ENCODE results near the gene SPATA19.

Gene SPATA19

DNA sequence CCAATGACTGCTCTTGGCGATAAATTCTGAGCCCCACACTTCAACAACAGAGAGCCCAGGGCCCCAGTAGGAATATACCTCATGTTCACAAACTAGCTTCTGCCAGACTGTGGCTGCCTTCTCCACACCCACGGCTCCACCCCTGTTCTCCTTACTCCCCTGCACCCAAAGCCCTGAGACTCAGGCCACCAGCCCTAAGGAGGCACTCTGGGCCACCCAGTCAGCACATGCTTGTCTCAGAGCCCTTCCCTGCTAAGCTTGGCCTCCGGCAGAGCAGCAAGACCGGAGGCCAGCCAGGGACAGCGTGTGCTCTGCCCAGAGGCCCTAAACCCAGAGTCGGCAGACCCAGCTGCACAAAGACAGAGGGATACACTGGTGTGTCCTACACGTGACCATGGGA, 27.9 kb downstream of the SPATA19 start:
- no peak for DNase-seq

DNA sequence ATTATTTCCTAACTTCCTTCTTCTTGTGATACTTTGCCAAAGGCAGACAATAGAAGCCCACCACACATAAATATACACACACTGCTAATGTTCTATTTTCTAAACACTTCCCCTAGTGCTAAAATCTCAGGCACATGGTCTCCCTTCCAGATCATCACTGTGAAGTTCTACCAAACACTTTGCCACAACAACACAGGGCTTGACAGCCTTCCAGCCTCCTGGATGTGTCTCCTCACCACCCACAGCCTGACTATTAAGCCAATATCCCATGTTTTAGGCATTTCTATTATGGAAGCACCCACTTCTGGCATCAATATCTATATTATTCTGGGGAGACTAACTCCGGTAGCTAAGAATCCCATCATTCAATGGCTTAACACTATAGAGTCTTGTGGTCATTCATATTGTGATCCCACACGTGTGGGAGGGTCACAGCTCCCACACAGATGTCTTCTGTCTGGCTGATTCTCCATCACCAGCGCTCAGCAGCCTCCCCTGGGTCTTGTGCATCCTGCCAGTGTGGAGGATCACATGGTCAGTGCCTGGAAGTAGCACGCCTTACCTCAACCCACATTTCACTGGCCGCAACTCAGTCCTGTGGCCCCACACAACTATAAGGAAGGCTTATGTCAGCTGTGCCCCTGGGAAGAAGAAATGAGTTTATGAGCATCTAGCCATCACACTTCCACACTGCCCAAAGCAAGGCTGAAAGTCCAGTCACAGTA, 29.0 kb downstream of the SPATA19 start:
- no peak for DNase-seq

DNA sequence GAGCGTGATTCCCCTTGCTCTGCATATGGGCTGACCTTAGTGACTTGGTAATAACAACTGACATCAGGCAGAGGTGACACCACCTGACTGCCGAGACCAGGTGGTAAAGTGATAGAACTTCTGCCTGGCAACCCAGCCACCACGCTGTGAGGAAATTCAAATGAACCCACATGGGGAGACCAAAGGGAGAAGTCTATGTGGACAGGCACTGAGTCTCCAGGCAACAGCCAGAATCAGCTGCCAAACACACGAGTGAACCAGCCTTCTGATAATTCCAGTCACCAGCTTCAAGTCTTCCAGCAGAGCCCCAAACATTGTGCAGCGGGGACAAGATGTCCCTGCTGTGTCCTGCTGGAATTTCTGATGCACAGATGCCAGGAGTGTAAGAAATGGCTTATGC, 29.7 kb downstream of the SPATA19 start:
- no peak for DNase-seq

DNA sequence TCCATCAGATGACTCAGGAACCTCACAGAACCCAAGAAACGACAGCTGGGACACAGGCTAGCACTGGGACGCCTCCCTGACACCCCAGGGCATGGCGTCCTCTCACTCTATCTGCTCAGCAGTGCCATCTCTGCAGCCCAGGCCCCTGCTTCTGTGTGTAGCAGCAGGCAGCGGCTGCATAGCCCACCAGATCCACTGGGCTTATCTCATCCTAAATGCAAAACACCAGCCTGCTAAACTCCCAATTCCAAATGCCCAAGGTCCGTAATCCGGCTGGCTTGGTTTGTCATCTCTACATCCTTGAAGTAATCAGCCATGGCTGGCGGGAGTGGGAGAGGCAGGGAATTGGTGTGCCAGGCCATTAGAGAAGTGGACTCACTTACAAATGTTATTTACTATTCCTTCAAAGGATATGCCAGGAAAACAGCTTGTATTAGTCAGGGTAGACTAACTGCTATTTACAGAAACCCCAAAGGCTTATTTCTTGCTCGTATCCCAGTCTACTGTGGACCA, 30.7 kb downstream of the SPATA19 start:
- no peak for DNase-seq

DNA sequence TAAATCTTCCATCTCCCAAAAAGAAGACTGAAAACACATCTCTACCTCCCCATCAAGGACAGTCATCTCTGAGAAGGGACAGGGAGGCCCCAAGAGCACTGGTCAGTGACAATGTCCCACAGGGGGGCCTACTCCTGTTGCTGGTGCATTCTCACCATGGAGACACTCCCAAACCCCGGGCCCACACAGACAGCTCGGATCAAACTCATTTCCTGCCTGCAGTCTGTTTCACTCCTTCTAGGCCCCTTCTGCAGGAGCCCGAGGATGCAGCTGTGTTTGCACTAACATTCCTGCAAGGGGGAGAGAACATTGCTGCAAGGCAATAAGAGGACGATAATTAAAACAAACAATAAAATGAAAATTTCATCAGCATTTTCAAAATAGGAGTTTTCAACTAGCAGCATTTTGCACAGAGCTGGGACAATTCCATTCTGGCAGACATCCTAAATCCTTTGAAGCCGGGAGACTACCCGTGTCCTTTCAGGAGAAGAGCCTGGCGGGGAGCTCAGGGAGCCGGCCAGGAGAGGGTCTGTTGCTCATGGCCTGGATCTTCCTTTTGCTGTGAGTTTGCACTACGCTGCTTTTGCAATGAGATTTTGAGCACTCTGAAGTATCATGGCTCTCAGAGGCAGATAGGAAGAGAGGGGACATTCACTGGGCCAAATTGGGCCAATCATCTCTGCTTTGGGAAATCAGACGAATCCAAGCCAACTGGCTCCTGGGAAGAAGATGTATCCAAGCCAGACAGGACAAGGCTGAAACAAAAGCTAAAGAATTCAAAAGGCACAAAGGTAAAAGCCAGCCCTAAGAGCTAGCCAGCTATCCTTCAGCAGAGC, 33.2 kb downstream of the SPATA19 start:
- DNase-seq, result no peak

DNA sequence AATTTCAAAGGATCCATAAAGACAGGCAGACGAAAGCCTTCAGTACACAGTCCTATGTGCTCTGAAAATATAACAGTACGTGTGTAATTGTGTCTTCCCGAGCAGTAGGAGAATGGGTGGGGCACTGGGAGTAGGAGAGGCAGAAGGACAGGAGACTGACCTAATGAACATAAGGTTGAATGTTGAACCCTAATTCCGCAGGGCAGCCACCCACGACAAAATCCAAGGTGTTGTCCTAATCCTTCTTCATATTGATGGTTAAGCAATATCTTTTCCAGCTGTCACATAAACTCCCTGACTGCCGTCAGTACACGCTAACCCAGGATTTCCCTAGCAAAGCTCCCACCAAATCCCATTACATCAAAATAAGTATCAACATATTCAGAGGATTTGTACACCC, 34.5 kb downstream of the SPATA19 start:
- no peak for DNase-seq

DNA sequence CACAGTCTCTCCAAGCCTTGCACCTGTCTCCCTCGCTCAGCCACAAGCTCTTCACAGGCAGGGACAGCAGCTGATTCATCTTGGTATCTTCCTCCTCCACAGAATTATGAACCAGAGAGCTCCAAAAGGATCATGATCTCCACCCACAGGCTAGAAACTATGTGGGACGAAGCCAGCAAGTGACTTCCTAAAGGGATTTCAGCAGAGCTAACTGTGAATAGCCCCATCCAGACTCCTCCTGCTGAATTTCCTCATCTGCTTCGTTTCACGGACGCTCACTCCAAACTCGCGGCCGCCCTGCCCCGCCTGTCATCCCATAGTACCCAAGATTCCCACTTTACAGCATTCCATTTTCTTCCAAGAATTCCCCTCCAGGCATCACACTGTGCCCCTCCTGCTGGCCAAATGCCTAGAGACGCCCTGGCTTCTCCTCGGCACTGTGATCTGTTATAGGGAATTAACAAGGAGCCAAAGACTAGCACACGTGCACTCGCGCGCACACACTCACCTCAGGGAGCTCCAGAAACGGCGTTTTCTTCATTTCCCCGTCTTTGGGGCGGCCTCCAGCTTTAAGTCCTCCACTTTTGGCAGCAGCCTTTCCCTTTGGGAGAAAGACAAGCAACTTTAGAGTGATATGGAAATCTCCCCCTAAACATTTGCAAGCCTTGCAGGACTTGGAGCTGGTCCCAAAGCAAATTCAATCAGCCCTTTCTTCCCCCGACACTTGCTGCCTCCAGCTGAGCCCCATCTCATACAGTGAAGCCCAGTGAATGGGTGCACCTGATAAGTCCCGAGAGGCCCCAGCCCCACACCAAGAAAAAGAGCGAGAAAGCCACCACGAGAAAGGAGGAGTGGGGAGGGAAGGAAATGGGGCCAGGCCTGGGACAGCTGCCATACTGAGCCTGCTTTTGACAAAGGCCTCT, 35.5 kb downstream of the SPATA19 start:
- no peak for DNase-seq

DNA sequence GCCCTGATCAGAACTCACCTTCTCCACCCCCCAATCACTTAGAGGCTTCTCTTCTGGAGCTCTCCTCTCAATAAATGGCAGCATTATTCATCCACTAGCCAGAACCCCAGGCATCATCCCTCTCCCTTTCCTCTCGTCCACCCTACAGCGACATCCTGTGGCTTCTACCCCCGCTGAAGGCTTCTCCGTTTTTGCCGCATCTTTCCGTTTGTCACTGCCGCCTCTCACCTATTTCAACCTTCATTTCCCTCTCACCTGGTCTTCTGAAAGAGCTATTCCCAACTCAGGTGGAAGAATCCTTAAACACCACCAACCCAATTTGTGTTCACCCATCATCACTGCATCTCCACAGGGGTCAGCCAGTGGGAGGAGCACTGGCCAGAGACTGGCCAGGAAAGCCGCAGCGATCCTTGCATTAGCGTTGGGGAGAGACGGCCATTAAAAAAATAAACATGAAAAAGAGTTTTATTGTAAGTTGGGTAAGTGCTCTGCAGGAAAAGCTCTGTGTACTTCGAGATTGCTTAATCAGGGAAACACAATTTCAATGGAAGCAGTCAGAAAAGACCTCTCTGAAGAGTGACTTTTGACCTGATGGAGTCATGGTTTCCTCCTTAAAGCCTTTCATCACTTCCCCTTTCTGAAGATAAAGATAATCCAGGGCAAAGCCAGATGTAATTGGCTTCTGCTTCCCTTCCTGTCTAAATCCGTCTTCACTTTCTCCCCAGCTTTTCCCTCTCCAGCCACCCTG, 36.7 kb downstream of the SPATA19 start:
- no peak for DNase-seq

DNA sequence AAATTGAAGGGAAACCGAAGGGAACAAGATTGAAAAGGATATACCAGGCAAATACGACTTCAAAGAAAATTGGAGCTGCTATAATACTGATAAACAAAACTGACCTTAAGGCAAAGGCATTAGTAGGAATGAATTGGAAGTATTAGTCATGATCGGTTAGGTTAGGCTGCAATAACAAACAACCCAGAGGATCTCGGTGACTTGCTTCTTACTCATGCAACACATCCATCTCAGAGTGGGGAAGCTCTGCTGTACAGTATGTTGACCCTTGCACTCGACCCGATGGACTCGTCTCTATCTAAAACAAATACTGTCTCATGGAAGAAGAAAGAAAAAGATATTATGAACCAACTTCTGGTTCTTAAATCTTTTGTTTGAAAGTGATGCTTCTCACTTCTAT, 42.3 kb downstream of the SPATA19 start:
- no peak for DNase-seq

DNA sequence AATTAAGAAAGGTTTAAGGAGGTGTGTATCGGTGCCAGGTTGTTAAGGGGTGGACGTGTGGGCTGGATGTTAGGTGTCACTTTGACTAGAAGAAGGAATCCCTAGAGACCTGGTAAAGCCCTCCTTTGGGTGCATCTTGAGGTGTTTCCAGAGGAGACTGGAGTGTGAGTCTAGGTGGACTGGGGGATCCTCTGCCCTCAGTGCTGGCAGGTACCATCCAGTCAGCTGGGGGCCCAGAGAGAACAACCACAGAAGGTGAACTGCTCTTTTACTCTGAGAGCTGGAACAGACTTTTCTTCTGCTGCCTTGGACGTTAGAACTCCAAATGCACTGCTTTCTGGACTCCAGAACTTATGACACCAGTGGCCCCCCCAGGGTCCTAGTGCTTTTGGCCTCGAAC, 44.0 kb downstream of the SPATA19 start:
- no peak for DNase-seq

DNA sequence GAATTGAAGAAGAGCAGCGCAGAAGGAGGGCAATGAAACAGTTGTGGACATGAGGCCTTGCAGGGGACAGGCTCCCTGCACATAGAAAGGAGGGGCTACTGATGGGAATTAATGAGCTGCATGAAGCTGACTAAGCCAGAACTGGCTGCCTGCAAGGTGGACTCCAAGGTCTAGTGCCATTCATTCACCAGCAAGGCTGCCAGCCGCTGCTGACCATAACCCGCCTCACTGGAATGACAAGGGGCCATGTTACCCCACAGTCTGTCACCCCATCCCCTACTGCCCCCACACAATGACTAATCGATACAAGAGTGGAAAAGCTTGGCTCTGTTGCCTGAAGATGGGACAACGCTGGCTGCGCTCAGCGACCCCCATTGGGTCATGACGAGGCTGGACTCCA, 44.6 kb downstream of the SPATA19 start:
- DNase-seq, result no peak

DNA sequence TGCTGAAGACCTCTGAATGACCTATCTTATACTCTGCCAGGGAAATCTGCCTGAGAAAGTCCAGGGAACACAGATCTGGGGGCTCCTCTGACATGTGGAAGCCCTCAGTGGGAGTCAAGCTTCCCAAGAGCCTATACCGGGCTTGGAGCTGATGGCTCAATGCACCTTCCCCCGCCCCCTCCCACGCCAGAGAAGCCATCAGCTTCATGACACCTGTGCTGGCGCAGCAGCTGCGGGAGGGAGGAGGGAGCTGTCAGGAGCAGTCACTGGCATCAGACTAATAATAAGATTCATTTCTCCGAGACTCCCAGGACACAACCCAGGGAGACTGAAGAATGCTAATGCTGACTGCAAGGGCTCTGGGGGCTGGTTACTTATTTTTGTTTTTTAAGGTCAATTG, 47.8 kb downstream of the SPATA19 start:
- no peak for DNase-seq

DNA sequence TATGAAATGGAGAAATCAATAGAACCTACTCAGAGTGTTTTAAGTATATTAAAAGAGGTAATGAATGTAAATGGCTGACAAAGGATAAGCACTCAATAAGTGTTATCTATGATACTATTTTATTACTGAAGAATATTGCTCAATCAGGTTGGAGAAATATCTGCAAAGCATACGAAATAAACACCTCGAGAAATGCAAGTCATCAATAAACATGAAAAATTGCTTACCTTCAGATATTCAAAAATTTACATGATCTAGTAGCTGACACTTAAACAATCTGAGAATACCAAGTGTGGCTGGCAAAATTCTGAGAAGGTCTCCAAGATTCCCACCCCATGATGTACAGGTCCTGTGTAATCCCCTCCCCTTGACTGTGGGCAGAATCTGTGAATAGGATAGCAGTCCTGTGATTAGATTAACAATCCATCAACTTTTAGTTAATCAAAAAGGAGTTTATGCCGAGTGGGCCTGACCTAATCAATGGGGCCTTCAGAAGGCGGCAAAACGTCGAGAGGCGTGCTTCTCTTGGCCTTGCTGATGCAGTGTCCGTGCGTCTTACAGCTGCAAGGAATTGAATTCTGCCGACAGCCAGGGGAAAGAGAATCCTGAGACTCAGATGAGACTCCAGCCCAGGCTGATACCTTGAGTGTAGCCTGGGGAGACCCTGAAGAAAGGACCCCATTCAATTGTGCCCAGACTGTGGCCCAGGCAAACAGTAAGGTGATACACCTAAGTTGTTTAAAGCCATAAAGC, 49.1 kb downstream of the SPATA19 start:
- no peak for DNase-seq

DNA sequence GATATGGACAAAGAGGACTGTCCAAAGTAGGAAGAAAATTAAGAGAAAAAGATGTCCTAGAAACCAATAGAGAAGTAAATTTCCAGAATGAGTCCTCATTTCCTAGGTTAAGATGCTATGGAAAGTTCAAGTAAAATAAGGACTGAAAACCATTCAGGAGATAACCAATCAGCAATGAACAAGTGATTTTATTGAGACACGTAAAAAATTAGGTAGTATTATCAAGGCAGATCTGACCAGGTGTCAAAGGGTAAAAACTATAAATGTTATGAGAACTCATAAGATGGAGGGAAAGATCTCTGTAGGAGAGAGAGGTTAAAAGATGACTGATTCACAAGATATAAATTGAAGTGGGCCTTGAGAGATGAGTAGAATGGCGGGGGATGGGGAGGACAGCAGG, 50.2 kb downstream of the SPATA19 start:
- no peak for DNase-seq

DNA sequence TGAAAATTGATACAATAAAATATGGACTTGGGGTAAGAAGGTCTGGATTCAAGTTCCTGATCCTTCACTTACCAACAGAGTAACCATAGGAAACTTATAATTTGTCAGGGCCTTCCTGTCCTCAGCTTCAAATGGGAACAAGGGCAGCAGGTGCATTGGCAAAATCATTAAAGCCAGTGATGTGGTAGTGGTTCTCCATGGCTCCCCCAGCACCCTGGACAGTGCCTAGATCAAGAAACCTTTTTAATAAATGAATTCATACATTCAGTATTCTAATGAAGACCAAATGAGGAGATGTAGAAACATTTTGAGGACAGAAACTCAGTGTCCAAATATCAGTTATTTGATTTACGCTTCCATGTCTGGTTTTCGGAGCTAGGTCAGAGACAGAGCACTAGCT, 51.1 kb downstream of the SPATA19 start:
- DNase-seq, result no peak

DNA sequence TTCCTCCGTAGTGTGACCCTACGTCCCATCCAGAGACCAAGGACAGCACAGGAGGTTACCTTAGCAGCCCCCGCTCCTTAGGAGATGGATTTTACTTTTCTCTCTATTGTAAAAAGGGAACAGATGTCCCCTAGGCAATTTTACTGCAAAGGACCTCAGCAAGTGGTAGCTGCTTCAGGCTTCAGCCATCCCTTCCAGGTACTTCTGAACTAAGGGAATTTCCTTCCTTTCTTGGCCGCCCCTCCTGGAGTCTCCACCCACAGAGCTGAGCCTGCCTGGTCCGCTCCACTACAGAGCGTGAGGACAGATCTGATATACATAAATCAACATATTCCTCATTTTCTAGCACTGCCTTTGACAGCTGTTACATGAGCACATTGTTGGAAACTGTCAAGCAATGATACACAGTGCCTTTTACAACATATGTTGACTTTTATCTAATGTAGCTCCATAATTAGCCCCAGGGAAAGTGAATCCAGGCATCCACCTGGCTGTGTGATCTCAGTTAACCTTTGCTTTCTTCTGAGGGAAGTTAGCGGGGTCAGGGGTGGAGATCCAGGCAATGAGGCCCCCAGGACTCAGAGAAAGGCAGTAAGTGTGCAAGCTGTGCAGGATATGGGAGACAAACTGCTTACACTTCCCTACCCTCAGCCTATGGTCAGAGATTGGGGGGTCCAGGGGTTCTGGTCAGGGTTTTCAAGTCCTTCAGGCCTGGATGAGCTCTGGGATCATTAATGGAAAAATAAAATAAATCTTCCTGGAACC, 51.9 kb downstream of the SPATA19 start:
- no peak for DNase-seq

DNA sequence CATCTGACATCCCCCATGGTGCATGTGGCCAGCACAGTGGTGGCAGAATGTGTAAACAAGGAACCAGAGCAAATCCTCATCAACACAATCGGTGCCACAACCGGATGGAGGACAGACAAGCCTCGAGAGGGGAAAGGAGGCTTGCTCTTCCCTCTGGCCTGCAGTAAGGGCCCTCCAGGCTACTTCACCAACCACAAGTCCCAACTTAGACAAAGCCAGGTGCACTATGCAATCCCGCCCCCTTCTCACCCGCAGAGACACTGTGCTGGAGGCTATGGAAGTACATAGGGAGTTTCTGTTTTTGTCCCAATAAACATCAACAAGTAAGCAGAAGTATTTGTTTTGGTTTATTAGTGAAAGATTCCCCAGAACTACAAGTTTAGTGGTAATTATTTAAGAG, 54.3 kb downstream of the SPATA19 start:
- DNase-seq, result no peak
